Stimulated activated CD4-positive, alpha-beta T cell treated with anti-CD3 and anti-CD28 coated beads, TNF-alpha, amount 100 ng/mL, for 1 hour (primary cell): ENCODE data around the gene VAV2.

ENCODE experiments used
- DNase-seq, 3 donors: peaks; one replicate each; pipeline ENCODE4 v3.0.0-alpha.2; 2020; ENCODE audit warnings: low read depth in 3 of 3, low spot score in 1 of 3

VAV2 gene

GRCh38 chr9:133855802-133856521 lies 136.2 kb downstream of the VAV2 start:
- no peak for DNase-seq

GRCh38 chr9:133855371-133855770 lies 136.8 kb downstream of the VAV2 start:
- no peak for DNase-seq

- no peak for DNase-seq
Measured at GRCh38 chr9:133854765-133855164, 137.4 kb downstream of the VAV2 start.

- no peak for DNase-seq
Measured at GRCh38 chr9:133854048-133854447, 138.1 kb downstream of the VAV2 start.

GRCh38 chr9:133853331-133853730 lies 138.8 kb downstream of the VAV2 start:
- DNase-seq: no peak

- DNase-seq: no peak
Measured at GRCh38 chr9:133852431-133852830, 139.7 kb downstream of the VAV2 start.

- DNase-seq: no peak
Measured at GRCh38 chr9:133851693-133852092, 140.4 kb downstream of the VAV2 start.

GRCh38 chr9:133850937-133851336 lies 141.2 kb downstream of the VAV2 start:
- no peak for DNase-seq

GRCh38 chr9:133850161-133850560 lies 142.0 kb downstream of the VAV2 start:
- no peak for DNase-seq

GRCh38 chr9:133849110-133849670 lies 142.9 kb downstream of the VAV2 start:
- no peak for DNase-seq

- DNase-seq: no peak
Measured at GRCh38 chr9:133848471-133849109, 143.5 kb downstream of the VAV2 start.

GRCh38 chr9:133846483-133847090 lies 145.5 kb downstream of the VAV2 start:
- DNase-seq: no peak

GRCh38 chr9:133845440-133845839 lies 146.7 kb downstream of the VAV2 start:
- DNase-seq: no peak

- no peak for DNase-seq
Measured at GRCh38 chr9:133844881-133845410, 147.2 kb downstream of the VAV2 start.

GRCh38 chr9:133844398-133844784 lies 147.7 kb downstream of the VAV2 start:
- DNase-seq: no peak

- no peak for DNase-seq
Measured at GRCh38 chr9:133843751-133844397, 148.2 kb downstream of the VAV2 start.

GRCh38 chr9:133843250-133843649 lies 148.9 kb downstream of the VAV2 start:
- DNase-seq: no peak

GRCh38 chr9:133842721-133843227 lies 149.3 kb downstream of the VAV2 start:
- DNase-seq: no peak

- no peak for DNase-seq
Measured at GRCh38 chr9:133842174-133842573, 149.9 kb downstream of the VAV2 start.

- DNase-seq: no peak
Measured at GRCh38 chr9:133841167-133841812, 150.8 kb downstream of the VAV2 start.
